Measurements from ENCODE around the gene HBD.

Gene HBD

GRCh38 chr11:5252919-5253265 is 18.6 kb upstream of the HBD start:
- H3K36me3 ChIP-seq (ENCODE audit: control insufficient read depth in 2 of 2, insufficient read depth in 1 of 2, low read length in 2 of 2): no peaks in the 10 kb centered on the region
- no peak for TF ChIP-seq EGR2 (tag by site-specific recombination; IDR thresholded peaks at IDR 0.05; ENCODE audit: low read depth)
- no peak for TF ChIP-seq PATZ1 (tag by site-specific recombination; IDR thresholded peaks at IDR 0.05)
- TF ChIP-seq ELK4 (IDR thresholded peaks at IDR 0.05; ENCODE audit: borderline replicate concordance, low read depth, low read length): no peak
- TF ChIP-seq ZSCAN16 (tag by site-specific recombination; IDR thresholded peaks at IDR 0.05): no peak
- TF ChIP-seq ZNF510 (tag by site-specific recombination; IDR thresholded peaks at IDR 0.05; ENCODE audit: insufficient replicate concordance): no peak
- TF ChIP-seq ZNF112 (tag by site-specific recombination; IDR thresholded peaks at IDR 0.05): no peak
- TF ChIP-seq ZNF157 (tag by site-specific recombination; IDR thresholded peaks at IDR 0.05): no peak
- TF ChIP-seq ZNF488 (tag by site-specific recombination; IDR thresholded peaks at IDR 0.05): no peak
- no peak for TF ChIP-seq ZNF221 (tag by site-specific recombination; IDR thresholded peaks at IDR 0.05; ENCODE audit: borderline replicate concordance)
- TF ChIP-seq ZNF658 (tag by site-specific recombination; IDR thresholded peaks at IDR 0.05): no peak
- no peak for TF ChIP-seq PRDM6 (tag by site-specific recombination; IDR thresholded peaks at IDR 0.05)
- no peak for TF ChIP-seq ZNF394 (tag by site-specific recombination; IDR thresholded peaks at IDR 0.05; ENCODE audit: borderline replicate concordance)
- TF ChIP-seq ZNF155 (tag by site-specific recombination; IDR thresholded peaks at IDR 0.05): no peak
- no peak for TF ChIP-seq SCRT1 (tag by site-specific recombination; IDR thresholded peaks at IDR 0.05; ENCODE audit: borderline replicate concordance)
- no peak for TF ChIP-seq ZNF600 (tag by site-specific recombination; IDR thresholded peaks at IDR 0.05)
- TF ChIP-seq ZNF514 (tag by site-specific recombination; IDR thresholded peaks at IDR 0.05): no peak
- TF ChIP-seq ZNF26 (tag by site-specific recombination; IDR thresholded peaks at IDR 0.05): no peak
- TF ChIP-seq REST (tag by site-specific recombination; IDR thresholded peaks at IDR 0.05): no peak
- TF ChIP-seq ZIC2 (tag by site-specific recombination; IDR thresholded peaks at IDR 0.05): no peak
- no peaks in the 10 kb centered on the region for H3K4me1 ChIP-seq (ENCODE audit: control insufficient read depth, insufficient read depth, low read length)
- H3K9me3 ChIP-seq (ENCODE audit: control insufficient read depth, insufficient read depth, low read depth, low read length): no peaks in the 10 kb centered on the region
- H3K27ac ChIP-seq (ENCODE audit: extremely low read depth, low read depth, low read length): no peak overlapping the region
- CTCF ChIA-PET: no interaction called here
- POLR2A ChIA-PET: no interaction called here
- H3K4me3 ChIP-seq (ENCODE audit: low read depth, low read length): no peak overlapping the region

Data from HEK293 (cell line).